ENCODE data around the gene TMEM53. TPM values are rescaled to one million over a fixed set of nuclear protein-coding genes. Genes with fewer than 3 reads are reported as not detected.

The TMEM53 gene
- total RNA-seq, 1 donor from 2014 or later, result 6.1 TPM

DNA sequence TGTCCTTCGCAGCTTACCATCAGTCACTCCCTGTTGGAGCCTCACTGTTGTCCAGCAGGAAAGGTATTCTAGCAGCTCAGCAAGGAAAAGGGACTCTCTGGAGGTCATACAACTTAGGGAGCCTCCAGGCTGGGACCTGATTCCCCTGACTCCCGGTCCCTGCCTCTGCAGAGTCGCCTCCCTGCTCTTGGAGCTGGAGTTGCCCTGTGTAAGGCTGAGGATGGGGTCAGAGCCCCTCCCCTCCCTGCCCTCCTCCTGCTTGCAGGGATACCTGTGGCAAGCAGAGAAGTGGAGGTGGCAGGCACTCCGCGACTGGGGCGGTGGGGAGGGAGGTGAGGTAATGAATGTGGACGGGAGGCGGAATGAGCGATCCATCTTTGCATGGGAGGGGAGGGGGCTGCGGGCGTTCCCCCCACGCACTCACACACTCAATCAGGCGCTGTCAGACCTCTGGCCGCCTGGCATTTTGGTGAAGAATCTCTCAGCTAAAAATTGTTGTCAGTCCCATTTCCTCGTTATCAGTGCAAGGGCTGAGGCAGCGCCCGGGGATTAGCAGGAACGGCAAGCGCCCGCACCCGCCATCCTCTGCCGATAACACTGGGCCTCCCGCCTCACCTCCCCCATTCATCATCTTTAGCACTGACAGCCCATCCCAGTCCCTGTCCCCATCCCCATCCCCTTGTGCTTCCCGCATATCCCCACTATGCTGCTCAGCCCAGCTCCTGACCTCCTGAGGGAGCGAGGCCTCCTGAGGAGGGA, 64.3 kb downstream of the TMEM53 start:
- TF ChIP-seq, protein P1, sequence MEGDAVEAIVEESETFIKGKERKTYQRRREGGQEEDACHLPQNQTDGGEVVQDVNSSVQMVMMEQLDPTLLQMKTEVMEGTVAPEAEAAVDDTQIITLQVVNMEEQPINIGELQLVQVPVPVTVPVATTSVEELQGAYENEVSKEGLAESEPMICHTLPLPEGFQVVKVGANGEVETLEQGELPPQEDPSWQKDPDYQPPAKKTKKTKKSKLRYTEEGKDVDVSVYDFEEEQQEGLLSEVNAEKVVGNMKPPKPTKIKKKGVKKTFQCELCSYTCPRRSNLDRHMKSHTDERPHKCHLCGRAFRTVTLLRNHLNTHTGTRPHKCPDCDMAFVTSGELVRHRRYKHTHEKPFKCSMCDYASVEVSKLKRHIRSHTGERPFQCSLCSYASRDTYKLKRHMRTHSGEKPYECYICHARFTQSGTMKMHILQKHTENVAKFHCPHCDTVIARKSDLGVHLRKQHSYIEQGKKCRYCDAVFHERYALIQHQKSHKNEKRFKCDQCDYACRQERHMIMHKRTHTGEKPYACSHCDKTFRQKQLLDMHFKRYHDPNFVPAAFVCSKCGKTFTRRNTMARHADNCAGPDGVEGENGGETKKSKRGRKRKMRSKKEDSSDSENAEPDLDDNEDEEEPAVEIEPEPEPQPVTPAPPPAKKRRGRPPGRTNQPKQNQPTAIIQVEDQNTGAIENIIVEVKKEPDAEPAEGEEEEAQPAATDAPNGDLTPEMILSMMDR (IDR thresholded peaks at IDR 0.05; ENCODE audit: insufficient read depth, low read length, severe bottlenecking), result no peak
- no peak overlapping the region for H3K4me3 ChIP-seq (ENCODE audit: low read depth, low read length)
- no peak for FAIRE-seq
- no peaks in the 10 kb centered on the region for H3K36me3 ChIP-seq (ENCODE audit: control insufficient read depth, insufficient read depth, low read length)
- peaks cover 2% of the 10 kb centered on the region for H3K27me3 ChIP-seq (ENCODE audit: control insufficient read depth, insufficient read depth, low read length)
- no peak for DNase-seq (ENCODE audit: low read depth)

DNA sequence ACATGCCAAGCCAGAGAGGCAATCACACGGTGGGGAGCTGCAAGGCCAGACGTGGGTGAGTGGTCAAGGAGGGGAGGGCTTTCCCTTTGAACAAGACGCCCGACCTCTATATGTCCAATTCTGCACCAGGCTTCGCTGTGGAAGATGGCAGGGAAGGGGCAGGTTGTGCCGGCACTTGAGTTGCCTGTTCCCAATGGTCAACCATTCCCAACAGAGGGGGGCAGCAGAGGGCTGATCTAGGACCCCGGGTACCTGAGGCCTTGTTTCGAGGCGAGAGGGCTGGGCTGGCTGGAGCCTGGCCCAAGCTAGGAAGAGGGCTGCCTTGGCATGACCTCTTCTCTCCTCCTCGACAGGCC, 64.9 kb downstream of the TMEM53 start:
- H3K36me3 ChIP-seq (ENCODE audit: control insufficient read depth, insufficient read depth, low read length), result no peaks in the 10 kb centered on the region
- no peak overlapping the region for H3K4me3 ChIP-seq (ENCODE audit: low read depth, low read length)
- DNase-seq (ENCODE audit: low read depth), result peak; percentile 28
- FAIRE-seq, result peak; percentile 47
- TF ChIP-seq, protein P1 (IDR thresholded peaks at IDR 0.05; ENCODE audit: insufficient read depth, low read length, severe bottlenecking), result peak; percentile 59
- H3K27me3 ChIP-seq (ENCODE audit: control insufficient read depth, insufficient read depth, low read length), result peaks cover 2% of the 10 kb centered on the region

DNA sequence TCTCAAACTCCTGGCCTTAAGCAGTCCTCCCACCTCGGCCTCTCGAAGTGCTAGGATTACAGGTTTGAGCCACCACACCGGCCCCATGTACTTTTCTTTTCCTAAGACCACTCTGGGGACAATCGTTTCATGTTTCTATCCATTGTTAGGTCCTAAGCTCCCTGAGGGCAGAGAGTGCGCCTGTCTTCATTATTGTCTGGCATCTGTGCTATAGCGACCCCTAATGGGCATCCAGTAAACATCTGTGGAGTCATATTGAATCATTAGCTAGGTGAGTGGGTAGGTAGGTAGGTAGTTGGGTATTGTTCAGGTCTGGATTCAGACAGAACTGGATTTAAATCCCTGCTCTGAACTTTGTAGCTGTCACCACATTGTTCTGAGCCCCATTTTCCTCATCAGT, 66.1 kb downstream of the TMEM53 start:
- Histone ChIP-seq H3K36me3 (ENCODE audit: control insufficient read depth, insufficient read depth, low read length) (no peaks in the 10 kb centered on the region), H3K4me3 (ENCODE audit: low read depth, low read length) (no peak overlapping the region), H3K27me3 (ENCODE audit: control insufficient read depth, insufficient read depth, low read length) (peaks cover 2% of the 10 kb centered on the region)
- DNase-seq (ENCODE audit: low read depth) (peak; percentile 16), FAIRE-seq (no peak)
- TF ChIP-seq, protein P1 (IDR thresholded peaks at IDR 0.05; ENCODE audit: insufficient read depth, low read length, severe bottlenecking), result peak; percentile 6

DNA sequence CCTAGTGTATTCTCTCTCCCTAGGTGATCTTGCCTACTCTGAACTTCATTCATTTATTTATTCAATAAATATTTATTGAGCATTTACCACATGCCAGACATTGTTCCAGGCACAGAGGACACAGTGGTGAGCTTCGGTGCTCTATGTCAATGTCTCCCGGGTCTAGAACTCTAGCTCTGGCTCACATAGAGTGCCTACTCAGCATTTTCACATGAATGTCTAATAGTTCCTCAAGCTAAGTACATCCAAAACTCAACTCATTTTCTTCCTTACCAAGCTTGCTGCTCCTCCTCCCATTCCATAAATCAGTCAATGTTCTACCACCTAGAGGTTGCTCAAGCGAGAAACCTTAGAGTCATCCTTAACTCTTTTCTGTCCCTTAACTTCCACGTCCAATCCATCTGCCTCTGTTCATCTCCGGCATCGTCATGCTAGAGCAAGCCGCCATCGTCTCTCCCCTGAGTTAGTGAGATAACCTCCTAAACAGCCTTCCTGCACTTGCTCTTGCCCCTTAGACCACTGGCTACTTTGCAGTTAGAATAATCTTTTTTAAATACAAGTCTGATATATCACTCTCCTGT, 67.5 kb downstream of the TMEM53 start:
- TF ChIP-seq, protein P1 (IDR thresholded peaks at IDR 0.05; ENCODE audit: insufficient read depth, low read length, severe bottlenecking), result no peak
- peaks cover 5% of the 10 kb centered on the region for H3K27me3 ChIP-seq (ENCODE audit: control insufficient read depth, insufficient read depth, low read length)
- DNase-seq (ENCODE audit: low read depth) (no peak), FAIRE-seq (no peak)
- no peaks in the 10 kb centered on the region for H3K36me3 ChIP-seq (ENCODE audit: control insufficient read depth, insufficient read depth, low read length)
- H3K4me3 ChIP-seq (ENCODE audit: low read depth, low read length), result no peak overlapping the region

DNA sequence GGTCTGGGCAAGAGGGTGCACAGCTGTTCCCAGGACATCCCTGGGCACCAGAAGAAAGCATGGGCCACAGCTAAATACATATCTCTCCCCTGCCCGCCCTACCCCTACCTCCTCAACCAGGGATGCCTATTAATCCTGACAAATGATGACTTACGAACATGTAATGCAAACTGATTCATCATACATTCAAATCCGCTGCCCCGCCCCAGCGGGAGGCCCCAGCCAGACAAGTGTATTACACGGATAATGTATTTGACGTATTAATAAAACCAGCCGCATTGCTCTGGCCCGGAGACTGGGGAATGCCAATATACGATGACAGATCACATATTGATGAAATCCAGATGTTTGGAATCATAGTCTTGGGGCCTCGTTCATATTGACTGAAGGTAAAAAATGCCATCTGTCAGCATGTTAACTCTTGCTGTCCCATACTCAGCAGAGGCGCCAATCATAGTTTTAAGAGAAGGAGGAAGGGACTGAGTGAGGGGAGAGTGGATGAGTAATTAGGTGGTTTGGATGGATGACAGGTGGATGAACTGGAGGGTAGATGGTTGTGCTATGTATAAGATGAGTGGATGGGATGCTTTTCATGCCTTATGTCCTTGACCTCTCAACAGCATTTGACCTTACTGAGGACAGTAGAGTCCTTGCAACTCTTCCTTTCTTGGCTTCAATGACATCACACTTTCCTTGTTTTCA, 68.2 kb downstream of the TMEM53 start:
- FAIRE-seq (peak; percentile 36), DNase-seq (ENCODE audit: low read depth) (peak; percentile 21)
- H3K4me3 ChIP-seq (ENCODE audit: low read depth, low read length), result no peak overlapping the region
- H3K36me3 ChIP-seq (ENCODE audit: control insufficient read depth, insufficient read depth, low read length), result no peaks in the 10 kb centered on the region
- TF ChIP-seq, protein P1 (IDR thresholded peaks at IDR 0.05; ENCODE audit: insufficient read depth, low read length, severe bottlenecking), result no peak
- peaks cover 7% of the 10 kb centered on the region for H3K27me3 ChIP-seq (ENCODE audit: control insufficient read depth, insufficient read depth, low read length)

Data from bronchial epithelial cell (primary cell).